GM10248 (cell line): Measurements from ENCODE around the gene MKNK1.

ENCODE experiments used
- CTCF ChIA-PET: fragments of 300-600 bp; sonication (Branson Sonifier 250); formaldehyde crosslinking; extraction: SDS; loops from one replicate; lab custom pipeline; 2021; ENCODE audit warnings: antibody characterized with exemption; lab: Yijun Ruan, JAX
- POLR2A ChIA-PET: fragments of 350-650 bp; sonication (Branson Sonifier 250); formaldehyde crosslinking; extraction: SDS; loops from one replicate; lab custom pipeline; 2020; ENCODE audit warnings: antibody characterized with exemption; lab: Yijun Ruan, JAX
- DNase-seq: peaks from one replicate; pipeline ENCODE4 v3.0.0; 2012; ENCODE audit errors: extremely low spot score
- CTCF ChIP-seq: IDR thresholded peaks from 2 replicates; pipeline ENCODE4 v1.5.1; 2012; ENCODE audit warnings: mild to moderate bottlenecking, low read depth; ENCODE audit errors: extremely low read depth, missing control alignments, control extremely low read depth

The MKNK1 gene

GRCh38 chr1:46530311-46530710 lies 73.8 kb downstream of the MKNK1 start:
- POLR2A ChIA-PET, result no interaction called here
- CTCF ChIA-PET, result interaction anchor here (1.2 to 16.4 kb wide), 9 partner anchors 11 to 196 kb away, joined by 3 to 169 read pairs (median 6); no protein-coding TSS in a partner anchor
- TF ChIP-seq CTCF, result no peak
- no peak for DNase-seq

GRCh38 chr1:46529031-46529630 lies 74.9 kb downstream of the MKNK1 start:
- CTCF ChIA-PET, result interaction anchor here (0.8 to 16.4 kb wide), 16 partner anchors 11 to 196 kb away, joined by 3 to 169 read pairs (median 6); no protein-coding TSS in a partner anchor
- TF ChIP-seq CTCF, result no peak
- POLR2A ChIA-PET, result interaction anchor here (0.6 kb wide), 1 partner anchor 939 kb away, joined by 4 read pairs; no protein-coding TSS in a partner anchor
- DNase-seq, result no peak

- no peak for DNase-seq
- POLR2A ChIA-PET, result no interaction called here
- TF ChIP-seq CTCF, result no peak
- CTCF ChIA-PET, result interaction anchor here (0.8 to 16.4 kb wide), 16 partner anchors 10 to 196 kb away, joined by 3 to 169 read pairs (median 6); no protein-coding TSS in a partner anchor
These were observed 75.6 kb downstream of the MKNK1 start for GRCh38 chr1:46528297-46528955.

- TF ChIP-seq CTCF, result peak; percentile 97
- peak; percentile 87 for DNase-seq
- POLR2A ChIA-PET, result no interaction called here
- CTCF ChIA-PET, result interaction anchor here (0.7 to 16.4 kb wide), 27 partner anchors 9 to 194 kb away, joined by 3 to 169 read pairs (median 4); no protein-coding TSS in a partner anchor
These were observed 76.4 kb downstream of the MKNK1 start for GRCh38 chr1:46527474-46528296.

GRCh38 chr1:46526691-46527291 lies 77.3 kb downstream of the MKNK1 start:
- no peak for DNase-seq
- POLR2A ChIA-PET, result no interaction called here
- CTCF ChIA-PET, result interaction anchor here (0.7 to 16.4 kb wide), 24 partner anchors 8 to 193 kb away, joined by 3 to 169 read pairs (median 6); a partner anchor contains a TSS
- TF ChIP-seq CTCF, result no peak

GRCh38 chr1:46526013-46526690 lies 77.9 kb downstream of the MKNK1 start:
- DNase-seq, result no peak
- no peak for TF ChIP-seq CTCF
- POLR2A ChIA-PET, result no interaction called here
- CTCF ChIA-PET, result interaction anchor here (0.7 to 16.4 kb wide), 15 partner anchors 8 to 199 kb away, joined by 3 to 169 read pairs (median 8); a partner anchor contains a TSS
